NCI-H2171 treated with DMSO at 0.1 percent for 48 hours (cell line): ENCODE data around the gene CTNNAL1.
A peak's percentile ranks its signal among the peaks of the same experiment; 100 is the strongest.
"Not testable (repeated sequence)": the region's sequence is repeated elsewhere in the genome, so short reads cannot be mapped to it uniquely, and the experiment has no call there.

ENCODE experiments used
- DNase-seq: peaks from one replicate; lab custom pipeline; 2025; lab: John Stamatoyannopoulos, UW

CTNNAL1 gene

GRCh38 chr9:109012876-109013678, at the start of gene CTNNAL1:
Gene CTNNAL1, minus strand, starts transcription at chr9:109013499. Its CDS starts 57 bp downstream, at chr9:109013442.
- peak; percentile 68 for DNase-seq

GRCh38 chr9:109062543-109062942, 49.2 kb upstream of the CTNNAL1 start:
- no peak for DNase-seq

- DNase-seq = no peak
Measured at GRCh38 chr9:109060191-109060590, 46.9 kb upstream of the CTNNAL1 start.

- not testable (repeated sequence) for DNase-seq
Measured at GRCh38 chr9:109053121-109053520, 39.8 kb upstream of the CTNNAL1 start.

- no peak for DNase-seq
Measured at GRCh38 chr9:109052416-109052815, 39.1 kb upstream of the CTNNAL1 start.

GRCh38 chr9:109051733-109052132, 38.4 kb upstream of the CTNNAL1 start:
- DNase-seq = no peak

GRCh38 chr9:109050444-109050843, 37.1 kb upstream of the CTNNAL1 start:
- DNase-seq = no peak

- DNase-seq = no peak
Measured at GRCh38 chr9:109048822-109049221, 35.5 kb upstream of the CTNNAL1 start.

GRCh38 chr9:109047259-109047658, 34.0 kb upstream of the CTNNAL1 start:
- no peak for DNase-seq

GRCh38 chr9:109046346-109046745, 33.0 kb upstream of the CTNNAL1 start:
- DNase-seq = no peak

GRCh38 chr9:109043578-109043977, 30.3 kb upstream of the CTNNAL1 start:
- no peak for DNase-seq

- DNase-seq = no peak
Measured at GRCh38 chr9:109040571-109040970, 27.3 kb upstream of the CTNNAL1 start.

- DNase-seq = no peak
Measured at GRCh38 chr9:109039539-109039938, 26.2 kb upstream of the CTNNAL1 start.

GRCh38 chr9:109037946-109038715, 24.8 kb upstream of the CTNNAL1 start:
- DNase-seq = no peak

GRCh38 chr9:109036744-109037680, 23.7 kb upstream of the CTNNAL1 start:
- no peak for DNase-seq

GRCh38 chr9:109035684-109036423, 22.6 kb upstream of the CTNNAL1 start:
- no peak for DNase-seq

GRCh38 chr9:109033941-109034700, 20.8 kb upstream of the CTNNAL1 start:
- DNase-seq = no peak

GRCh38 chr9:109031241-109031640, 17.9 kb upstream of the CTNNAL1 start:
- no peak for DNase-seq

GRCh38 chr9:109030426-109030825, 17.1 kb upstream of the CTNNAL1 start:
- DNase-seq = no peak

GRCh38 chr9:109028457-109028856, 15.2 kb upstream of the CTNNAL1 start:
- DNase-seq = no peak

- DNase-seq = no peak
Measured at GRCh38 chr9:109027176-109027575, 13.9 kb upstream of the CTNNAL1 start.
